ENCODE data around the gene GALR2.

The GALR2 gene

DNA sequence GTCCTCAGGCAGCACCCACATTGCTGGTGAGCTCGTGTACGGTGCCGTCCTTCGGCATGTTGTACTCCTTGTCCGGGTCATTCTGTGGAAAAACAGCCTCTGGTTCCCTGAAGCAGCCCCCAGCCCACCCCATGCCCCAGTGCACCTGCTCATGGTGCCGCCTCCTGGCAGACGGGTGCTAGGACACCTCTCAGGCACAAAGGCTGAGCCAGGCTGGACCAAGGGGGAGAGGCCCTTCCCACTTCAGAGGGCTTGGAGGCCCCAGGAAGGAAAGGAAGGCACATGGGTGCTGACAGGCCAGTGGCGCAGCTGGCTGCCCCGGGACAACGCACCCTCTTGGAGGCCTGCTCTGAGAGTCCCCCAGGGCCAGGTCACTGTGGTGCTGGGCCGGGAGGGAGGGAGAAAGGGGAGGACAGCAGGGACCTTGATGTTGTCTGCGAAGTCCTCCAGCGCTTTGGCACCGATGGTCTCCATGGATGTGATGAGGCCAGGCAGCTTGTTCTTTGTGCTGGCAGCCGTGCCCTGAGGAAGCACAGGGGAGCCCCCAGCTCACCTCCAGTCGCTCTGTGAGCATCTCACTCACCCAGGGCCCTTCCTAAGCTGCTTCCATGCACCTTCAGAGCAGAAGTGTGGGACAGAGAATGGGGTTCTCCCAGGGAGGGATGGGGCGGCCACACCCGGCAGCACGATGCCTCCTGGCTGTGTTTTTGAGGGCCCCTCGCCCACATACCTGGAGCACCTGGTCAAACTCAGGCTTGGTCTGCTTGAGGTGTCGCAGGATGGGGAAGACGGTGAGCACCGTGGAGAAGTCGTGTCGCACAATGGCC, 13.7 kb downstream of the GALR2 start:
- TF ChIP-seq, protein P1, sequence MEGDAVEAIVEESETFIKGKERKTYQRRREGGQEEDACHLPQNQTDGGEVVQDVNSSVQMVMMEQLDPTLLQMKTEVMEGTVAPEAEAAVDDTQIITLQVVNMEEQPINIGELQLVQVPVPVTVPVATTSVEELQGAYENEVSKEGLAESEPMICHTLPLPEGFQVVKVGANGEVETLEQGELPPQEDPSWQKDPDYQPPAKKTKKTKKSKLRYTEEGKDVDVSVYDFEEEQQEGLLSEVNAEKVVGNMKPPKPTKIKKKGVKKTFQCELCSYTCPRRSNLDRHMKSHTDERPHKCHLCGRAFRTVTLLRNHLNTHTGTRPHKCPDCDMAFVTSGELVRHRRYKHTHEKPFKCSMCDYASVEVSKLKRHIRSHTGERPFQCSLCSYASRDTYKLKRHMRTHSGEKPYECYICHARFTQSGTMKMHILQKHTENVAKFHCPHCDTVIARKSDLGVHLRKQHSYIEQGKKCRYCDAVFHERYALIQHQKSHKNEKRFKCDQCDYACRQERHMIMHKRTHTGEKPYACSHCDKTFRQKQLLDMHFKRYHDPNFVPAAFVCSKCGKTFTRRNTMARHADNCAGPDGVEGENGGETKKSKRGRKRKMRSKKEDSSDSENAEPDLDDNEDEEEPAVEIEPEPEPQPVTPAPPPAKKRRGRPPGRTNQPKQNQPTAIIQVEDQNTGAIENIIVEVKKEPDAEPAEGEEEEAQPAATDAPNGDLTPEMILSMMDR (IDR thresholded peaks at IDR 0.05; ENCODE audit: low read length, missing control alignments) = no peak
- no peak overlapping the region for H3K4me3 ChIP-seq (replicated peaks; ENCODE audit: low read depth, low read length)
- DNase-seq (ENCODE audit: low read depth) = no peak

DNA sequence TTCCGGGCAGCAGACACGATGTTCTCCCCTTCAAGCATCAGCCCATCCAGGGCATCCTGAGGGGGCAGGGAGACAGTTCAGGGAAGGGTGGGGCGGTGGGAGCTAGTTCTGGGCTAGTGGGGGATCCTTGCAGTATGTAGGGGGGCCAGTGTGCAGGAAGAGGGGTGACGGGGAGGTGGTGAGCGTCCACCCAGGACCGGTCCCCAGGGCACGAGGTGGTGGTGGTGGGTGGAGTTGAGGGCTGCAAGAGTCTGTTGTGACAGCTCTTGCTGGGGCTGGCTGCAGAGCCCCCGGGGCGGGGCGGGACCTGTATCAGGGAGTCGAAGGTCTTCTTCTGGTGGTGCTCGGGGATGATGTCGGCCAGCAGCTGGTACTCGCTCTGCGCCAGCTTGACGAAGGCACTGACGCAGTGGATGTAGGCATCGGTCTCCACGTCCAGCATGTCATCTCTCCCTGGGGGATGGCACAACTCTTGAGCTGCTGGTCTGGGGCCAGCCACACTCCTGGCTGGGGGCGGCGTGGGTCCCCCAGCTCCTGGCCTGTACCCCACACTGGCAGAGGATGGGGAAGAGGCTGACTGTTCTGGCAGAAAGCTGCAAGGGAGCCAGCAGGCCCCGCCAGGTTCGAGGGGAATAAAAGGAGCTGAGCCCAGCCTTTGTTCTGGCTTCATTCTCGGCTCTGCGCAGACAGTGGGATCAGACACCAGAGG, 14.4 kb downstream of the GALR2 start:
- DNase-seq (ENCODE audit: low read depth) = no peak
- H3K4me3 ChIP-seq (replicated peaks; ENCODE audit: low read depth, low read length) = no peak overlapping the region
- TF ChIP-seq, protein P1 (IDR thresholded peaks at IDR 0.05; ENCODE audit: low read length, missing control alignments) = no peak

DNA sequence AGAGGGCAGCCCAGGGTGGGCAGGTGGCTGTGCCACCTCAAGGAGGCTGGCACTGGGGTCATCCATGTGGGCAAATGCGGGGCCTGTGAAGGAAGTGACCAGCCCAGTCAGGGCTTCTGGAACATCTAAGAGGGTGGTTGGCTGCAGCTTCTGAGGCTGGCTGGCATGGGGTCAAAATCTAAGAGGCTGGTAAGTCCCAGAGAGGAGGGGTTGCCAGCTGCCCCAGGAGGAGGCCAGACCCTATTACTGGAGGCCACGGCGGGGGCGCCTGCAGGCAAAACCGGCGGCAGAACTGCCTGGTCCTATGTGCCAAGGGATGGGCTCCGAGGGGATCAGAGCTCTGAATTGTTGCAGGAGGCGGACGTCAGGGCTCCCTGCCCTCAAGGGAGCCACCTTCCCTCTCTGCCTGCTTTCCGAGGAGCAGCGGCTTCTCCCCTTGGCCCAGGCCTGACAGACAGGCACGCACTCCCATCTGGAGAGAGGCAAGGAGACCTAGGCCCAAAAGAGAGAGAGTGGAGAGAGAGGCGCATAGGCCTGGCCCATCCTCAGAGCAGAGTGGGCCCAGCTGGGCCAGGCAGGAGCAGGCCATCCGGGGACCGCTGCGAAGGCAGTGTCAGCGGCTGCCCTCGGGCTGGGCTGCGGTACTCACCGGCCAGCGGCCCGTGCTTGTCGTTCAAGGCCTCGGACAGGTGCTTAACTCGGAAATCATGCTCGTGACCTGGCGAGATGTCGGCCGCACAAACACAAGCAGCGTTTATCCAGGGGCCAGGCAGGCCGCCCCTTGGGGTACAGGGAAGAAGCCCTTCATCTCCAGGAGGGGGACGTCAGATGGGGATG, 15.3 kb downstream of the GALR2 start:
- TF ChIP-seq, protein P1 (IDR thresholded peaks at IDR 0.05; ENCODE audit: low read length, missing control alignments) = no peak
- no peak overlapping the region for H3K4me3 ChIP-seq (replicated peaks; ENCODE audit: low read depth, low read length)

DNA sequence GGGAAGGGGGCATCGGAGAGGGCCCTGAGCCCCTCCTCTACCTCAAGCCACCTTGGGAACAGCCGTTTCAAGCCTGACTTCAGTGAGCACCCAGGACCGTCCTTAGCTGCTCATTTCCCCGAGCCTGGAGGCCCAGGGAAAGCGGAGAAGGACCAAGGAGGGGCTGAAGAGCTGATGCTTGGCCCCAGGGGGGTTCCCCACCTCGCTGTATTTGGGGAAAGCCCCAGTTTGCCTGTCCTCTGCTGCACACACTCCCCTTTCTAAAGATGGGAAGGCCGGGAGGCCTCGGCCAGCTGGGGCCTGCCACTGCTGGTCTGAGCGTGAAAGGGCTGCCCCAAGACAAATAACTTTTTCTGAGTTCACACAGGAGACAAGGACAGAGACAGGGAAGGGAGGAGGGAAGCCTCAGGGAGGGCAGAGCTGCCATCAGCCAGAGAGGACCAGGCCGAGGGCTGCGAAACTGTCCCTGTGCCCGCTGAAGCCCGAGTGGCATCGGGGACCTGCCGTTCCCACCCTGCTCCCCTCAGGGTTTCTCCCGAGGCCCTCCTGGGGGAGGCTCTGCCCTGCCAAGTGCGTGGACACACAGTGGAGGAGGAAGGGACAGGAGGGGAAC, 16.0 kb downstream of the GALR2 start:
- DNase-seq (ENCODE audit: low read depth) = no peak
- TF ChIP-seq, protein P1 (IDR thresholded peaks at IDR 0.05; ENCODE audit: low read length, missing control alignments) = no peak
- H3K4me3 ChIP-seq (replicated peaks; ENCODE audit: low read depth, low read length) = no peak overlapping the region

More for the DNA sequence above, 15.3 kb downstream of the GALR2 start:
- no peak for DNase-seq (ENCODE audit: low read depth)

DNA sequence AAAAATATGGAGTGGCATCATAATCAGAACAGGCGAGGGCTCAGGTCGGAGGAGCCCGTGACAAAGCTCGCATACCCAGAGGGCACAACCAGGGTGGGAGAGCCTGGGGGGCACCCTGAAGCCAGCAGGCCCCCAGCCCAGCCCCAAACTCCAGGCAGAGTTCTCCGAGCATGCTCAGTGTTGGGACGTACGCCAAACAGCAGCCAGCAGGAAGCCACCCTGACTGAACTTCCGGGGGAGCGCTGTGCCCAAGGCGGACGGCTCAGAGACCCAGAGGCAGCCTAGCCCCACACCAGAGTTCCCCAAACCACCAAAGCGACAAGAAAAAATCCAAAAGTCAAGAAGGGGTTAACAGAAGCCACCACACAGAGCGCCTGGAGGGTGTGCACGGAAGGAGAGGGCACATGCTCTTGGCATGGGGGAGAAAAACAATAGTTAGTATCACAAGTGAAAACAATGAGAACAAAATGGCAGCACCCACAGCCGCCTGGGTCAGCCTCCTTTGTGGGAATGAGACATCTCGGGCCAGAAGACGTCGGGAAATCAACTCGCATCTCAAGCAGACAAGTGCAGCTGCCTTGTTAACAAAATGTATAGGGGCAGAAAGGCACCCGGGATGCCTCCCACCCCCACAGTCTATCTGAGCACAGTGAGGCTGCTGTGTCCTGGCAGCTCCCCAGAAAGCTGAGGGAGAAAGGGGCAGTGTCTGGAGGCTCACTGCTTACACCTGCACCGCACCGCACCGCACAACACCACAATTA, 17.1 kb downstream of the GALR2 start:
- TF ChIP-seq, protein P1 (IDR thresholded peaks at IDR 0.05; ENCODE audit: low read length, missing control alignments) = no peak
- DNase-seq (ENCODE audit: low read depth) = no peak
- no peak overlapping the region for H3K4me3 ChIP-seq (replicated peaks; ENCODE audit: low read depth, low read length)

Measured in fibroblast of pulmonary artery (primary cell).